Measurements from ENCODE around the gene MOB3B.

The MOB3B gene

GRCh38 chr9:27337236-27337635 lies 192.4 kb downstream of the MOB3B start:
- Histone ChIP-seq H3K27me3 (ENCODE audit: insufficient read depth, poor library complexity, severe bottlenecking) (no peaks in the 10 kb centered on the region), H3K36me3 (ENCODE audit: low read depth) (no peaks in the 10 kb centered on the region), H3K9me3 (ENCODE audit: severe bottlenecking) (no peaks in the 10 kb centered on the region), H3K4me3 (ENCODE audit: severe bottlenecking) (no peak overlapping the region), H3K4me1 (ENCODE audit: insufficient read depth, poor library complexity, severe bottlenecking) (peaks cover 4% of the 10 kb centered on the region), H3K27ac (ENCODE audit: poor library complexity, severe bottlenecking) (no peak overlapping the region)
- no peak for ATAC-seq (ENCODE audit: low read depth)
- no peak for DNase-seq (ENCODE audit: low spot score)
- TF ChIP-seq, protein P1, sequence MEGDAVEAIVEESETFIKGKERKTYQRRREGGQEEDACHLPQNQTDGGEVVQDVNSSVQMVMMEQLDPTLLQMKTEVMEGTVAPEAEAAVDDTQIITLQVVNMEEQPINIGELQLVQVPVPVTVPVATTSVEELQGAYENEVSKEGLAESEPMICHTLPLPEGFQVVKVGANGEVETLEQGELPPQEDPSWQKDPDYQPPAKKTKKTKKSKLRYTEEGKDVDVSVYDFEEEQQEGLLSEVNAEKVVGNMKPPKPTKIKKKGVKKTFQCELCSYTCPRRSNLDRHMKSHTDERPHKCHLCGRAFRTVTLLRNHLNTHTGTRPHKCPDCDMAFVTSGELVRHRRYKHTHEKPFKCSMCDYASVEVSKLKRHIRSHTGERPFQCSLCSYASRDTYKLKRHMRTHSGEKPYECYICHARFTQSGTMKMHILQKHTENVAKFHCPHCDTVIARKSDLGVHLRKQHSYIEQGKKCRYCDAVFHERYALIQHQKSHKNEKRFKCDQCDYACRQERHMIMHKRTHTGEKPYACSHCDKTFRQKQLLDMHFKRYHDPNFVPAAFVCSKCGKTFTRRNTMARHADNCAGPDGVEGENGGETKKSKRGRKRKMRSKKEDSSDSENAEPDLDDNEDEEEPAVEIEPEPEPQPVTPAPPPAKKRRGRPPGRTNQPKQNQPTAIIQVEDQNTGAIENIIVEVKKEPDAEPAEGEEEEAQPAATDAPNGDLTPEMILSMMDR (IDR thresholded peaks at IDR 0.05; ENCODE audit: poor library complexity, severe bottlenecking) = no peak

- H3K9me3 ChIP-seq (ENCODE audit: severe bottlenecking) = no peaks in the 10 kb centered on the region
- H3K27me3 ChIP-seq (ENCODE audit: insufficient read depth, poor library complexity, severe bottlenecking) = no peaks in the 10 kb centered on the region
- H3K4me3 ChIP-seq (ENCODE audit: severe bottlenecking) = no peak overlapping the region
- no peak for DNase-seq (ENCODE audit: low spot score)
- TF ChIP-seq, protein P1 (IDR thresholded peaks at IDR 0.05; ENCODE audit: poor library complexity, severe bottlenecking) = no peak
- H3K4me1 ChIP-seq (ENCODE audit: insufficient read depth, poor library complexity, severe bottlenecking) = peaks cover 4% of the 10 kb centered on the region
- no peak for ATAC-seq (ENCODE audit: low read depth)
- H3K36me3 ChIP-seq (ENCODE audit: low read depth) = no peaks in the 10 kb centered on the region
- H3K27ac ChIP-seq (ENCODE audit: poor library complexity, severe bottlenecking) = no peak overlapping the region
Measured at GRCh38 chr9:27336829-27337228, 192.8 kb downstream of the MOB3B start.

GRCh38 chr9:27336126-27336525 lies 193.5 kb downstream of the MOB3B start:
- TF ChIP-seq, protein P1 (IDR thresholded peaks at IDR 0.05; ENCODE audit: poor library complexity, severe bottlenecking) = no peak
- Histone ChIP-seq H3K9me3 (ENCODE audit: severe bottlenecking) (no peaks in the 10 kb centered on the region), H3K36me3 (ENCODE audit: low read depth) (no peaks in the 10 kb centered on the region), H3K27me3 (ENCODE audit: insufficient read depth, poor library complexity, severe bottlenecking) (no peaks in the 10 kb centered on the region), H3K4me1 (ENCODE audit: insufficient read depth, poor library complexity, severe bottlenecking) (peaks cover 4% of the 10 kb centered on the region), H3K4me3 (ENCODE audit: severe bottlenecking) (no peak overlapping the region), H3K27ac (ENCODE audit: poor library complexity, severe bottlenecking) (no peak overlapping the region)
- DNase-seq (ENCODE audit: low spot score) (no peak), ATAC-seq (ENCODE audit: low read depth) (no peak)

DNA sequence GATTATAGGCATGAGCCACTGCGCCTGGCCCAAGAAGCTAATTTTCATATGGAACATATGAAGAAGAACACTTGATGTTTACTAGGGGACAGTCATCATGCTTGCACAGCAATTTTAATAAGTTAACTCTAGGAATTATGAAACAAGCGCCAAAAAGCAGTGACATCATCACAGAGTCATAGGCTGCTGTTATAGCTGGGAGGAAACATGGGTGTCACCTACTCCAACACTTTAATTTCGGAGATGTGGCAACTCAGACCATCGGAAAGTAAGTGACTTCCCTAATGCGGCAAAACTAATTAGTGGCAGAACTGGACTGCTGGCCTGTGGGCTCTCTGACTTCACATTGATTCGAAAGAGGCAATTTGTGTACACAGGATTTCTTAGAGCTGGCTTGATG lies 194.5 kb downstream of the MOB3B start:
- Histone ChIP-seq H3K27me3 (ENCODE audit: insufficient read depth, poor library complexity, severe bottlenecking) (no peaks in the 10 kb centered on the region), H3K4me1 (ENCODE audit: insufficient read depth, poor library complexity, severe bottlenecking) (peaks cover 4% of the 10 kb centered on the region), H3K4me3 (ENCODE audit: severe bottlenecking) (no peak overlapping the region), H3K36me3 (ENCODE audit: low read depth) (no peaks in the 10 kb centered on the region), H3K9me3 (ENCODE audit: severe bottlenecking) (no peaks in the 10 kb centered on the region), H3K27ac (ENCODE audit: poor library complexity, severe bottlenecking) (no peak overlapping the region)
- DNase-seq (ENCODE audit: low spot score) = no peak
- no peak for ATAC-seq (ENCODE audit: low read depth)
- TF ChIP-seq, protein P1 (IDR thresholded peaks at IDR 0.05; ENCODE audit: poor library complexity, severe bottlenecking) = no peak

DNA sequence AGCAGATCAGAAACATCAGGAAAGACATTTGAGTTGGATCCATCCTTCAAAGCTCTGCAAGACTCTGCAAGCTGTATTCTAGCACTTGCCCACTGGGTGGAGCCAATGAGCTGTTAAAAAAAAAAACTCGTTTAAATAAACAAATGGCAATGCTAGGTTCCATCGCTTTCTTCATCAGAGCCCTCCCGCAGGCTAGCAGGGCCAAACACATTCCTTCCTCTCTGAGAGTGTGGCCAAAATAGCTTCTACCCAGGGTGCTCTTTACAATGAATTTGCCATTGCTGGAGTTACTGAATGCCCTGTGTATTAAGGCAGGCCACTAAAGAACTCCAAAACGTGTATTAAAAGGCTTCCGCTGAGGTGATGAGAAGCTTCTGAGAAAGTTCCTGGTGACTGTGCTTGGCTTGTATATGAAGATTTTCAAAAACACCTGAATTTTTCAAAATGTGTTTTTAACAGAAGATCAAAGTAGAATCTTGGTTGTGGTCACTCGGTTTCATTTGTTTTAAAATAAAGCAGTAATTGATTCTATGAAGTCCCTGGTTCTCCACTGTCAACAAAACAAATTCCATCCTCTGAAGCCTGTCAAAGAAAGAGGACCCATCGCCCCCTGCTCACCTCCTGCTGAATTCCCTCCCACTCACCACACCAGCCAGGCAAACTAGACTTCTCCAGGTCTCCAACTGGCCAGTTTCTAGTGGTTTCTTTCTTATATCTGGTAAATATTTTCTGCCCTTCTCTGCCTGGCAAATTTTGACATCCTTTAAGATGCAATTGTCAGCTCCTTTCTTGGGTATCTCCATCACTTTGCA lies 196.2 kb downstream of the MOB3B start:
- ATAC-seq (ENCODE audit: low read depth) = peak; percentile 79
- peaks cover 4% of the 10 kb centered on the region for H3K4me1 ChIP-seq (ENCODE audit: insufficient read depth, poor library complexity, severe bottlenecking)
- DNase-seq (ENCODE audit: low spot score) = no peak
- H3K36me3 ChIP-seq (ENCODE audit: low read depth) = peaks cover 5% of the 10 kb centered on the region; the same call in 1 of the 2 replicates
- H3K27me3 ChIP-seq (ENCODE audit: insufficient read depth, poor library complexity, severe bottlenecking) = no peaks in the 10 kb centered on the region
- no peak overlapping the region for H3K4me3 ChIP-seq (ENCODE audit: severe bottlenecking)
- peak overlapping the region; percentile 38 for H3K27ac ChIP-seq (ENCODE audit: poor library complexity, severe bottlenecking)
- TF ChIP-seq, protein P1 (IDR thresholded peaks at IDR 0.05; ENCODE audit: poor library complexity, severe bottlenecking) = peak; percentile 89
- H3K9me3 ChIP-seq (ENCODE audit: severe bottlenecking) = no peaks in the 10 kb centered on the region
